Midbrain (tissue), 1 donor: ENCODE results near the gene ILKAP.

ENCODE experiments used
- DNase-seq: peaks from one replicate; lab custom pipeline; 2025; lab: John Stamatoyannopoulos, UW

The ILKAP gene

GRCh38 chr2:238166391-238167343 is 36.8 kb downstream of the ILKAP start:
- DNase-seq, result no peak

- DNase-seq, result no peak
Measured at GRCh38 chr2:238165288-238165921, 38.1 kb downstream of the ILKAP start.

- DNase-seq, result no peak
Measured at GRCh38 chr2:238164906-238165287, 38.6 kb downstream of the ILKAP start.

- DNase-seq, result no peak
Measured at GRCh38 chr2:238163481-238164198, 39.9 kb downstream of the ILKAP start.

GRCh38 chr2:238162846-238163441 is 40.6 kb downstream of the ILKAP start:
- no peak for DNase-seq

- DNase-seq, result no peak
Measured at GRCh38 chr2:238162251-238162845, 41.1 kb downstream of the ILKAP start.

GRCh38 chr2:238161291-238162051 is 42.0 kb downstream of the ILKAP start:
- no peak for DNase-seq

- DNase-seq, result no peak
Measured at GRCh38 chr2:238160206-238161129, 43.0 kb downstream of the ILKAP start.

GRCh38 chr2:238159661-238160205 is 43.8 kb downstream of the ILKAP start:
- DNase-seq, result no peak

GRCh38 chr2:238159071-238159539 is 44.4 kb downstream of the ILKAP start:
- no peak for DNase-seq

- no peak for DNase-seq
Measured at GRCh38 chr2:238158509-238159070, 44.9 kb downstream of the ILKAP start, which contains the start of gene ERFE. ERFE (plus strand) TSS chr2:238158970; CDS start chr2:238159008, 38 bp downstream.

- DNase-seq, result no peak
Measured at GRCh38 chr2:238158018-238158508, 45.4 kb downstream of the ILKAP start.

GRCh38 chr2:238157506-238158017 is 45.9 kb downstream of the ILKAP start:
- no peak for DNase-seq

GRCh38 chr2:238155761-238156694 is 47.5 kb downstream of the ILKAP start:
- DNase-seq, result no peak

- no peak for DNase-seq
Measured at GRCh38 chr2:238155051-238155760, 48.3 kb downstream of the ILKAP start.

- no peak for DNase-seq
Measured at GRCh38 chr2:238154570-238154969, 48.9 kb downstream of the ILKAP start.
